HepG2 (cell line): ENCODE measurements around the gene TAS1R1. TPM values are rescaled to one million over a fixed set of nuclear protein-coding genes. Genes with fewer than 3 reads are reported as not detected.

Experiments used
- CBX2 ChIP-seq, 2 experiments: fragments of 200-600 bp in 1 of 2; sonication (generic); formaldehyde crosslinking in 1 of 2; IDR thresholded peaks; 2 replicates each; pipeline versions ENCODE4 v1.7.0 to v1.8.1; 2018 to 2022; ENCODE audit warnings: low read depth in 2 of 2, low read length in 1 of 2, mild to moderate bottlenecking in 1 of 2, missing genetic modification reagents in 1 of 2
- FOXP1 ChIP-seq, 2 experiments: fragments of 450-650 bp in 1 of 2; IDR thresholded peaks; 2 replicates each; pipeline ENCODE4 v1.6.1; 2017 to 2018; ENCODE audit warnings: antibody characterized with exemption in 1 of 2
- MYC ChIP-seq: sonication (generic); formaldehyde crosslinking; IDR thresholded peaks from 2 replicates; pipeline ENCODE4 v1.9.0; 2021; ENCODE audit warnings: missing genetic modification reagents, borderline replicate concordance
- NCOA5 ChIP-seq: sonication (generic); formaldehyde crosslinking; IDR thresholded peaks from 2 replicates; pipeline ENCODE4 v1.4.0; 2020; ENCODE audit warnings: missing genetic modification reagents
- RELA ChIP-seq: sonication (generic); formaldehyde crosslinking; IDR thresholded peaks from 2 replicates; pipeline ENCODE4 v1.4.0; 2020; ENCODE audit warnings: missing genetic modification reagents
- SYNCRIP ChIP-seq: fragments of 200-400 bp; formaldehyde crosslinking; IDR thresholded peaks from 2 replicates; pipeline ENCODE4 v1.6.1; 2018; ENCODE audit warnings: mild to moderate bottlenecking, low read depth, low read length; ENCODE audit not compliant: insufficient read depth
- TBX2 ChIP-seq: sonication (generic); formaldehyde crosslinking; IDR thresholded peaks from 2 replicates; pipeline ENCODE4 v1.5.0; 2020; ENCODE audit warnings: missing genetic modification reagents, mild to moderate bottlenecking, borderline replicate concordance
- ZBTB7A ChIP-seq: sonication (generic); formaldehyde crosslinking; IDR thresholded peaks from 2 replicates; pipeline ENCODE4 v1.8.0; 2022; ENCODE audit warnings: mild to moderate bottlenecking, missing genetic modification reagents
- ZNF121 ChIP-seq: sonication (generic); formaldehyde crosslinking; IDR thresholded peaks from 2 replicates; pipeline ENCODE4 v1.5.0; 2020; ENCODE audit warnings: mild to moderate bottlenecking, missing genetic modification reagents
- ZNF766 ChIP-seq: sonication (generic); formaldehyde crosslinking; IDR thresholded peaks from 2 replicates; pipeline ENCODE4 v1.5.0; 2020; ENCODE audit warnings: missing genetic modification reagents, borderline replicate concordance
- polyA plus RNA-seq, 8 experiments: library from polyadenylated mRNA; depleted of rRNA in 3 of 8; stranded (reverse) in 7 of 8; unstranded in 1 of 8; fragments of >200 nt; fragmentation: Illumina TruSeq in 4 of 8; extraction: Trizol in 4 of 8; gene quantifications; 2 replicates each; pipeline versions ENCODE4 v1.2.1 to v1.2.3, GENCODE V29; 2011 to 2016; ENCODE audit warnings: low read depth in 4 of 8, missing spikeins in 1 of 8, mixed read lengths in 1 of 8; ENCODE audit not compliant: insufficient read depth in 1 of 8
- total RNA-seq, 5 experiments: library from RNA; depleted of rRNA; stranded (reverse); fragments of >200 nt; fragmentation: Illumina TruSeq; extraction: Trizol; gene quantifications; 2 replicates each; pipeline ENCODE4 v1.2.3, GENCODE V29; 2016; ENCODE audit warnings: low read depth in 1 of 5
- TF ChIP-seq, protein P1 (sequence below): sonication (generic); formaldehyde crosslinking; IDR thresholded peaks from 2 replicates; pipeline ENCODE4 v1.4.0; 2020; ENCODE audit warnings: missing genetic modification reagents
- TF ChIP-seq, protein P2 (sequence below): sonication (generic); formaldehyde crosslinking; IDR thresholded peaks from 2 replicates; pipeline ENCODE4 v1.5.1; 2020; ENCODE audit warnings: mild to moderate bottlenecking, missing genetic modification reagents
- TF ChIP-seq, protein P3 (sequence below): IDR thresholded peaks from 2 replicates; pipeline ENCODE4 v1.6.1; 2016; ENCODE audit warnings: low read depth
- TF ChIP-seq, protein P4 (sequence below): sonication (generic); formaldehyde crosslinking; IDR thresholded peaks from 2 replicates; pipeline ENCODE4 v1.5.1; 2020; ENCODE audit warnings: missing genetic modification reagents, mild to moderate bottlenecking, borderline replicate concordance
- TF ChIP-seq, protein P5 (sequence below): sonication (generic); formaldehyde crosslinking; IDR thresholded peaks from 2 replicates; pipeline ENCODE4 v1.4.0; 2020; ENCODE audit warnings: missing genetic modification reagents

The TAS1R1 gene
- total and polyA plus RNA-seq, 2 of the 13 experiments (the other 11 are each of a cell fraction or from before 2014, with no cell fraction given) = 1.4 to 1.6 TPM

DNA sequence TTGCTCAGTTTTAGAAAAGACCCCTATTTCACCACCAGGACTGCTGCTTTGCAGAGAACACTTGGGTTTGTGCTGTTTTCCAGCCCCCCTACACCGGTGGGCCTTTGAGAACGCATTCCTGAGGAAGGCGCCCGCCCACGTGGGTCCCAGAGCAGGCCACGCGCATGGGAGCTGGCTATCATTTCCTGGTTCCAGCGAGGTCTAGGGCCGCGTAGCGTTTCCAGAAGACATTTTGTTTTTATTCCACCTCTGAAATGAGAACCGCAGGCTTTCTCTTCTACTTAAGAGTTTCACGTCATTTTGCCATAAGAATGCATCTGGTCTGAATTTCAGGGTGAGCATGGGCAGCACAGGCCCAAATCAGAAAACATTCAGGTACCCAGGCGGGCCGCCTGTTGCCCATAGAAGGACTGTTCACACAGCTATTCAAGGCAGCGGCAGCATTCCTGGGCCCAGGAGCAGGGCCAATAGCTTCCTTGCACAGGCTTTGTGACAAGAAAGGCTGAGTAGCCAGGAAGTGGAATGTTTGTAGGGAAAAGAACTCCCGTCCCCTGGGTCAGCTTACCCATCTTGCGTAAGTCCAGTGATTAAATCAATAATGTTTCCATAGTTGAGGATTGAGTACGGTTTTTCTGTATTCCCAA lies 48.9 kb downstream of the TAS1R1 start (continued):
- TF ChIP-seq ZNF121 (CRISPR knock-in tag) (0 out of 2 replicates have a peak, but pooled peaks have one; percentile 5), TBX2 (CRISPR knock-in tag) (peak; percentile 60; the same call in 1 of the 2 replicates), RELA (CRISPR knock-in tag) (peak; percentile 52; the same call in 1 of the 2 replicates), SYNCRIP (no peak), FOXP1 (IDR thresholded peaks at IDR 0.05) (no peak), FOXP1 (CRISPR knock-in tag; IDR thresholded peaks at IDR 0.05) (peak; percentile 41; the same call in 1 of the 2 replicates), CBX2 (IDR thresholded peaks at IDR 0.05; ENCODE audit: low read depth, low read length) (no peak), CBX2 (CRISPR knock-in tag; IDR thresholded peaks at IDR 0.05; ENCODE audit: low read depth) (no peak), ZBTB7A (no peak), NCOA5 (CRISPR knock-in tag) (no peak), MYC (CRISPR knock-in tag) (peak; percentile 96), ZNF766 (CRISPR knock-in tag) (no peak)
- TF ChIP-seq, protein P1, sequence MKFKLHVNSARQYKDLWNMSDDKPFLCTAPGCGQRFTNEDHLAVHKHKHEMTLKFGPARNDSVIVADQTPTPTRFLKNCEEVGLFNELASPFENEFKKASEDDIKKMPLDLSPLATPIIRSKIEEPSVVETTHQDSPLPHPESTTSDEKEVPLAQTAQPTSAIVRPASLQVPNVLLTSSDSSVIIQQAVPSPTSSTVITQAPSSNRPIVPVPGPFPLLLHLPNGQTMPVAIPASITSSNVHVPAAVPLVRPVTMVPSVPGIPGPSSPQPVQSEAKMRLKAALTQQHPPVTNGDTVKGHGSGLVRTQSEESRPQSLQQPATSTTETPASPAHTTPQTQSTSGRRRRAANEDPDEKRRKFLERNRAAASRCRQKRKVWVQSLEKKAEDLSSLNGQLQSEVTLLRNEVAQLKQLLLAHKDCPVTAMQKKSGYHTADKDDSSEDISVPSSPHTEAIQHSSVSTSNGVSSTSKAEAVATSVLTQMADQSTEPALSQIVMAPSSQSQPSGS (CRISPR knock-in tag) = peak; percentile 41; the same call in 1 of the 2 replicates
- TF ChIP-seq, protein P2, sequence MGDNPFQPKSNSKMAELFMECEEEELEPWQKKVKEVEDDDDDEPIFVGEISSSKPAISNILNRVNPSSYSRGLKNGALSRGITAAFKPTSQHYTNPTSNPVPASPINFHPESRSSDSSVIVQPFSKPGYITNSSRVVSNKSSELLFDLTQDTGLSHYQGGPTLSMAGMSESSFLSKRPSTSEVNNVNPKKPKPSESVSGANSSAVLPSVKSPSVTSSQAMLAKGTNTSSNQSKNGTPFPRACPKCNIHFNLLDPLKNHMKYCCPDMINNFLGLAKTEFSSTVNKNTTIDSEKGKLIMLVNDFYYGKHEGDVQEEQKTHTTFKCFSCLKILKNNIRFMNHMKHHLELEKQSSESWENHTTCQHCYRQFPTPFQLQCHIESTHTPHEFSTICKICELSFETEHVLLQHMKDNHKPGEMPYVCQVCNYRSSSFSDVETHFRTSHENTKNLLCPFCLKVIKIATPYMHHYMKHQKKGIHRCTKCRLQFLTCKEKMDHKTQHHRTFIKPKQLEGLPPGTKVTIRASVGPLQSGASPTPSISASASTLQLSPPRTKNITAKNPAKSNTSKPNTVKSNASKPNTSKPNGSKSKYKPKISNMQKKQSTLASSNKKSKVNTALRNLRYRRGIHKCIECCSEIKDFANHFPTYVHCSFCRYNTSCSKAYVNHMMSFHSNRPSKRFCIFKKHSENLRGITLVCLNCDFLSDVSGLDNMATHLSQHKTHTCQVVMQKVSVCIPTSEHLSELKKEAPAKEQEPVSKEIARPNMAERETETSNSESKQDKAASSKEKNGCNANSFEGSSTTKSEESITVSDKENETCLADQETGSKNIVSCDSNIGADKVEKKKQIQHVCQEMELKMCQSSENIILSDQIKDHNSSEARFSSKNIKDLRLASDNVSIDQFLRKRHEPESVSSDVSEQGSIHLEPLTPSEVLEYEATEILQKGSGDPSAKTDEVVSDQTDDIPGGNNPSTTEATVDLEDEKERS = peak; percentile 76; the same call in 1 of the 2 replicates
- TF ChIP-seq, protein P3, sequence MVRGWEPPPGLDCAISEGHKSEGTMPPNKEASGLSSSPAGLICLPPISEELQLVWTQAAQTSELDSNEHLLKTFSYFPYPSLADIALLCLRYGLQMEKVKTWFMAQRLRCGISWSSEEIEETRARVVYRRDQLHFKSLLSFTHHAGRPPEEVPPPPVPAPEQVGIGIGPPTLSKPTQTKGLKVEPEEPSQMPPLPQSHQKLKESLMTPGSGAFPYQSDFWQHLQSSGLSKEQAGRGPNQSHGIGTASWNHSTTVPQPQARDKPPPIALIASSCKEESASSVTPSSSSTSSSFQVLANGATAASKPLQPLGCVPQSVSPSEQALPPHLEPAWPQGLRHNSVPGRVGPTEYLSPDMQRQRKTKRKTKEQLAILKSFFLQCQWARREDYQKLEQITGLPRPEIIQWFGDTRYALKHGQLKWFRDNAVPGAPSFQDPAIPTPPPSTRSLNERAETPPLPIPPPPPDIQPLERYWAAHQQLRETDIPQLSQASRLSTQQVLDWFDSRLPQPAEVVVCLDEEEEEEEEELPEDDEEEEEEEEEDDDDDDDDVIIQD = 0 out of 2 replicates have a peak, but pooled peaks have one; percentile 18
- TF ChIP-seq, protein P4, sequence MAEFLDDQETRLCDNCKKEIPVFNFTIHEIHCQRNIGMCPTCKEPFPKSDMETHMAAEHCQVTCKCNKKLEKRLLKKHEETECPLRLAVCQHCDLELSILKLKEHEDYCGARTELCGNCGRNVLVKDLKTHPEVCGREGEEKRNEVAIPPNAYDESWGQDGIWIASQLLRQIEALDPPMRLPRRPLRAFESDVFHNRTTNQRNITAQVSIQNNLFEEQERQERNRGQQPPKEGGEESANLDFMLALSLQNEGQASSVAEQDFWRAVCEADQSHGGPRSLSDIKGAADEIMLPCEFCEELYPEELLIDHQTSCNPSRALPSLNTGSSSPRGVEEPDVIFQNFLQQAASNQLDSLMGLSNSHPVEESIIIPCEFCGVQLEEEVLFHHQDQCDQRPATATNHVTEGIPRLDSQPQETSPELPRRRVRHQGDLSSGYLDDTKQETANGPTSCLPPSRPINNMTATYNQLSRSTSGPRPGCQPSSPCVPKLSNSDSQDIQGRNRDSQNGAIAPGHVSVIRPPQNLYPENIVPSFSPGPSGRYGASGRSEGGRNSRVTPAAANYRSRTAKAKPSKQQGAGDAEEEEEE = no peak
- TF ChIP-seq, protein P5, sequence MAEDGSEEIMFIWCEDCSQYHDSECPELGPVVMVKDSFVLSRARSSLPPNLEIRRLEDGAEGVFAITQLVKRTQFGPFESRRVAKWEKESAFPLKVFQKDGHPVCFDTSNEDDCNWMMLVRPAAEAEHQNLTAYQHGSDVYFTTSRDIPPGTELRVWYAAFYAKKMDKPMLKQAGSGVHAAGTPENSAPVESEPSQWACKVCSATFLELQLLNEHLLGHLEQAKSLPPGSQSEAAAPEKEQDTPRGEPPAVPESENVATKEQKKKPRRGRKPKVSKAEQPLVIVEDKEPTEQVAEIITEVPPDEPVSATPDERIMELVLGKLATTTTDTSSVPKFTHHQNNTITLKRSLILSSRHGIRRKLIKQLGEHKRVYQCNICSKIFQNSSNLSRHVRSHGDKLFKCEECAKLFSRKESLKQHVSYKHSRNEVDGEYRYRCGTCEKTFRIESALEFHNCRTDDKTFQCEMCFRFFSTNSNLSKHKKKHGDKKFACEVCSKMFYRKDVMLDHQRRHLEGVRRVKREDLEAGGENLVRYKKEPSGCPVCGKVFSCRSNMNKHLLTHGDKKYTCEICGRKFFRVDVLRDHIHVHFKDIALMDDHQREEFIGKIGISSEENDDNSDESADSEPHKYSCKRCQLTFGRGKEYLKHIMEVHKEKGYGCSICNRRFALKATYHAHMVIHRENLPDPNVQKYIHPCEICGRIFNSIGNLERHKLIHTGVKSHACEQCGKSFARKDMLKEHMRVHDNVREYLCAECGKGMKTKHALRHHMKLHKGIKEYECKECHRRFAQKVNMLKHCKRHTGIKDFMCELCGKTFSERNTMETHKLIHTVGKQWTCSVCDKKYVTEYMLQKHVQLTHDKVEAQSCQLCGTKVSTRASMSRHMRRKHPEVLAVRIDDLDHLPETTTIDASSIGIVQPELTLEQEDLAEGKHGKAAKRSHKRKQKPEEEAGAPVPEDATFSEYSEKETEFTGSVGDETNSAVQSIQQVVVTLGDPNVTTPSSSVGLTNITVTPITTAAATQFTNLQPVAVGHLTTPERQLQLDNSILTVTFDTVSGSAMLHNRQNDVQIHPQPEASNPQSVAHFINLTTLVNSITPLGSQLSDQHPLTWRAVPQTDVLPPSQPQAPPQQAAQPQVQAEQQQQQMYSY (CRISPR knock-in tag) = peak; percentile 71
